GM18519 (cell line): Measurements from ENCODE around the gene DCUN1D4.

Source experiments
- ATAC-seq: cut with Tn5 transposase; IDR thresholded peaks from one replicate; pipeline ENCODE4 v1.9.1; 2021; ENCODE audit warnings: mild to moderate bottlenecking, moderate library complexity; ENCODE audit not compliant: unreplicated experiment, low FRiP score

Gene DCUN1D4

DNA sequence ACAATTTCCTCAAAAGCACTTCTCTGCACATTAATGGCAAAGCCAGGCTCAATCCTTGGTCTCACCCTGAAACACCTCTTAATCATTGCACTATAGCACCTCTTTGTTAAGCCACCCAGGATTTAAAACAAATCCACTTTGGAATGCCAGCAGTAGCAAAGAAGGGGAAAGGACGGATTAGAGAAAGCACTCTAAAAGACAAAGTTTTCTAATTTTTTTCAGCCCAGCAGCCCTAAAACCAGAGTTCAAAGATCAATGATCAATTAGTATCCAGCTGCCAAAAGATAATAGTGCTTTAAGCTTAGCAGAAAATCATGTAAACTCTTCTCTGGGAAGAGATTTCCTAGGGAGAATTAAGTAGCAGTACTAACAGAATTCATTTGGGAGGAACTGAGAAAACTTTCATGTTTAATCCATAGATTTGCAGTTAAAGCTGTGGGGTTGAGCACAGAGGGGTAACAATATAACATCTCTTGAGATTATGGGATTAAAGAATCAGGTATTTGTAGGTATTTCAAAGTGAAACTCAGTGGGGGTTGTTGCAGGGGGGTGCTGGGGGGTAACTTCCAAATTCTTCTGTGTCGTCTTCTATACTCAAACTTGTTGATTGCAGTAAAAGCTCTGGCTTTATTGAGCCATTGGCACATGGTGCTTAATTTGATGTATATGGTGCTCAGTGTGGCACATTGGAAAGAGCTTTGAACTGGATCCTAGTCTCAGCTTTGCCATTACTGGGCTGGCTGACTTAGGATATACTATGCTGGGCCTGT lies 115.4 kb downstream of the DCUN1D4 start:
- ATAC-seq = no peak

- no peak for ATAC-seq
Measured at GRCh38 chr4:51960486-51960885, 117.5 kb downstream of the DCUN1D4 start.

DNA sequence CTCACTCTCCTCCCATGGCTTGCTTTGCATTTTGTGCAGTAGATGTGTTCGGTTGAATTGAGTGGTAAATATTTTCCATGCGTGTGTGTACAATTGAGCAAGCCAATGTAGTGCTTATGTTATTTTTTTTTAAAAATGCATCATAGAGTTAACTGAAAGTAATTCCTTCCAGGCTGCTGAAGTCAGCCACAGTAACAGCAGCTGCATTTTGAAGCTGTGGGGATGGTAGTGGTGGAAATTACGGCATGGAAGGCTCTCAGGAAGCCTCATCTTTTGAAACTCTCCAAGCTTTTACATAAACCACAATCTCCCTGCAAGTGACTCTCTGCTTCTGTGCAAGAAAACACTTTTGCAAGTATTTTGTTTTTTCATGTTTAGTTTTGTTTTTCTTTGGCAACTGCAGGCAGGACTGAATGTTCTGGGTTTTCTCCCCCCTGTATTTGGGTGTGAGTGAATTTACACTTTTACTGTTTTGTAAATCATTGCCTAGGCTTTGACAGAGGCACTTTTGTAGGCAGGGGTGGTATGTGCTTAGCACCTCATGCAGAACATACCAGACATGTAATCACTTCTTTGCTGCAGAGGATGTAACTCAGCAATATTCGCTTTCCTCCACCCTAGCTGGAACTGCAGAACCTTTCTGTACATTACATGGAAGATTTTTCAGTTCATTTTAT lies 121.0 kb downstream of the DCUN1D4 start:
- ATAC-seq = no peak

- no peak for ATAC-seq
Measured at GRCh38 chr4:51965862-51966261, 122.9 kb downstream of the DCUN1D4 start.
